Testis (tissue), 3 donors: Measurements from ENCODE around the gene PDRG1. TPM values are rescaled to one million over a fixed set of nuclear protein-coding genes. Genes with fewer than 3 reads are reported as not detected.

Experiments used
- DNase-seq: peaks from one replicate; pipeline ENCODE4 v3.0.0-alpha.2; 2019
- H3K27ac ChIP-seq, 2 donors: fragments of 200-600 bp; sonication (generic); one replicate each; pipeline ENCODE4 v1.5.1; 2019
- H3K27me3 ChIP-seq: fragments of 200-600 bp; sonication (generic); one replicate; pipeline ENCODE4 v1.5.1; 2019
- H3K36me3 ChIP-seq: fragments of 200-600 bp; sonication (generic); one replicate; pipeline ENCODE4 v1.5.1; 2017; ENCODE audit warnings: low read depth; ENCODE audit errors: missing control alignments
- H3K4me1 ChIP-seq: fragments of 200-600 bp; sonication (generic); one replicate; pipeline ENCODE4 v1.5.1; 2019
- H3K4me3 ChIP-seq, 2 donors: fragments of 200-600 bp; sonication (generic); one replicate each; pipeline ENCODE4 v1.5.1; 2017 to 2019
- H3K9me3 ChIP-seq: fragments of 200-600 bp; sonication (generic); one replicate; pipeline ENCODE4 v1.5.1; 2017
- POLR2A ChIP-seq: fragments of 450-650 bp; IDR thresholded peaks from one replicate; pipeline ENCODE4 v1.6.1; 2017; ENCODE audit warnings: antibody characterized with exemption, mild to moderate bottlenecking, moderate library complexity
- WGBS, 2 donors: methylation state at CpG; one replicate each; pipeline ENCODE4 v1.1.5; 2018; 5-methylcytosine and 5-hydroxymethylcytosine counted together
- intact Hi-C: fragments of 100-400 bp; cut with DNase I; formaldehyde crosslinking; loops from one replicate; pipeline ENCODE4 v1.15.1; 2023; ENCODE audit warnings: low total_unique reads
- polyA plus RNA-seq: library from polyadenylated mRNA; stranded (reverse); fragments of 350-450 nt; fragmentation: Illumina TruSeq; extraction: RNeasy Lipid Tissue Mini Kit (QIAGEN cat#74804); gene quantifications from one replicate; pipeline ENCODE4 v1.2.3, GENCODE V29; 2014; ENCODE audit warnings: low read depth, low replicate concordance; ENCODE audit not compliant: insufficient read depth
- total RNA-seq, 2 donors: library from RNA; depleted of rRNA; stranded (reverse); fragments of >200 nt; gene quantifications; one replicate each; pipeline ENCODE4 v1.2.3, GENCODE V29; 2016
- TF ChIP-seq, protein P1 (sequence below), 3 experiments: fragments of 450-650 bp in 2 of 3; fragments of 200-600 bp in 1 of 3; sonication (generic) in 1 of 3; IDR thresholded peaks; one replicate each; pipeline ENCODE4 v1.5.1; 2016 to 2019; ENCODE audit warnings: antibody characterized with exemption in 3 of 3, mild to moderate bottlenecking in 2 of 3, moderate library complexity in 1 of 3

PDRG1 gene
- total and polyA plus RNA-seq, 3 donors from 2014 or later: 27.0 to 70.1 (median 37.5) TPM

GRCh38 chr20:31975874-31976273, 24.0 kb upstream of the PDRG1 start:
- intact Hi-C loops: no loop called here
- Histone ChIP-seq H3K4me3 (no peak overlapping the region), H3K27ac (no peak overlapping the region), H3K27me3 (no peaks in the 10 kb centered on the region), H3K36me3 (no peaks in the 10 kb centered on the region), H3K9me3 (no peaks in the 10 kb centered on the region), H3K4me1 (no peaks in the 10 kb centered on the region)
- no peak for DNase-seq
- 79 to 88% methylated on average over 2 of the region's 2 CpGs for WGBS, 2 donors
- TF ChIP-seq POLR2A: no peak
- TF ChIP-seq, protein P1, sequence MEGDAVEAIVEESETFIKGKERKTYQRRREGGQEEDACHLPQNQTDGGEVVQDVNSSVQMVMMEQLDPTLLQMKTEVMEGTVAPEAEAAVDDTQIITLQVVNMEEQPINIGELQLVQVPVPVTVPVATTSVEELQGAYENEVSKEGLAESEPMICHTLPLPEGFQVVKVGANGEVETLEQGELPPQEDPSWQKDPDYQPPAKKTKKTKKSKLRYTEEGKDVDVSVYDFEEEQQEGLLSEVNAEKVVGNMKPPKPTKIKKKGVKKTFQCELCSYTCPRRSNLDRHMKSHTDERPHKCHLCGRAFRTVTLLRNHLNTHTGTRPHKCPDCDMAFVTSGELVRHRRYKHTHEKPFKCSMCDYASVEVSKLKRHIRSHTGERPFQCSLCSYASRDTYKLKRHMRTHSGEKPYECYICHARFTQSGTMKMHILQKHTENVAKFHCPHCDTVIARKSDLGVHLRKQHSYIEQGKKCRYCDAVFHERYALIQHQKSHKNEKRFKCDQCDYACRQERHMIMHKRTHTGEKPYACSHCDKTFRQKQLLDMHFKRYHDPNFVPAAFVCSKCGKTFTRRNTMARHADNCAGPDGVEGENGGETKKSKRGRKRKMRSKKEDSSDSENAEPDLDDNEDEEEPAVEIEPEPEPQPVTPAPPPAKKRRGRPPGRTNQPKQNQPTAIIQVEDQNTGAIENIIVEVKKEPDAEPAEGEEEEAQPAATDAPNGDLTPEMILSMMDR (IDR thresholded peaks at IDR 0.05): no peak

DNA sequence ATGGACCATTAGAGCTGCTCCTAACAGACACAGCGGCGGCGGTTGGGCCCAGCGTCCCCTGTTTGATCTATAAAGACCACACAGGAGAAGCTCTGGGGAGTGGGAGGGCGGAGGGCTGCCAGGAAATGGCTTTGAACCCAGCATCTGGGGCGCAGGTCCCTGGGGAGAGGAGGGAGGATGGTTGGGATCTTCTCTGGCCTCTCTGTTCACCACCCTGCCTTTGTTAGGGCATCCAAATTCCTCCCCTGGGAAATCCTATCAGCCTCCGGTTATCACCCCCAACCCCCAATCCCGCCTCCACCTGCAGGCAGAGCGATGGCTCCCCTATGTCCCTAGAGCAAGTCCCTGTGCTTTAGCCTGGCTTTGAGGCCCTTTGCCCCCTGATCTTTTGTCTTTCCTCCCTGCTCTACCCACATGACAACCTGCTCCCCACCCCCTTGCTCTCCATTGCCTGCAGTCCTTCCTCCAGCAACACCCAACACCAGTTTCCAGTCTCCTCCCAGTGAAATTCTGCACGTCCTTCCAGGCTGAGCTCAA, 23.2 kb upstream of the PDRG1 start:
- Histone ChIP-seq H3K36me3 (no peaks in the 10 kb centered on the region), H3K27me3 (no peaks in the 10 kb centered on the region), H3K9me3 (no peaks in the 10 kb centered on the region), H3K4me3 (no peak overlapping the region), H3K4me1 (no peaks in the 10 kb centered on the region), H3K27ac (no peak overlapping the region)
- intact Hi-C loops: no loop called here
- TF ChIP-seq, protein P1 (IDR thresholded peaks at IDR 0.05): no peak
- TF ChIP-seq POLR2A: no peak
- 48 to 49% methylated on average over 7 to 10 of the region's 10 CpGs for WGBS, 2 donors
- DNase-seq: no peak

DNA sequence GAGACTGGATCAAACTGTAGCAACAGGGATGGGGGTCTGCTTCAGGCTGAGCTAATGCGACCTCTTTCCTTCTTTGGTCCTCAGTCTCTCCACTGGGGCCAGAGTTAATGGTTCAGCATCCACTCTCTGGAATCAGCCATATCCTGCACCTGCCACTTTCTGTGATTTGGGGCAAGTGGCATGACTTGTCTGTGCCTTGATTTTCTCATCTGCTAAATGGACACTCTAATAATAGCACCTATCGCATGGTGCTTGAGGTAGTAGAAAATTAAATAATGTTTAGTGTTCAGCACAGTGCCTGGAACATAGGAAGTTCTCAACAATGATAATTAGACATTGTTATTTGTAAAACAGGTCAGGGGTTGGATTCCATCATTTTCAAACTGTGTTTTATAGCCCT, 22.4 kb upstream of the PDRG1 start:
- no peak for DNase-seq
- Histone ChIP-seq H3K4me1 (no peaks in the 10 kb centered on the region), H3K27me3 (no peaks in the 10 kb centered on the region), H3K36me3 (no peaks in the 10 kb centered on the region), H3K9me3 (no peaks in the 10 kb centered on the region), H3K27ac (no peak overlapping the region), H3K4me3 (no peak overlapping the region)
- 89 to 90% methylated on average over 2 of the region's 2 CpGs for WGBS, 2 donors
- TF ChIP-seq, protein P1 (IDR thresholded peaks at IDR 0.05): no peak
- TF ChIP-seq POLR2A: no peak
- intact Hi-C loops: no loop called here

GRCh38 chr20:31972471-31973021, 20.7 kb upstream of the PDRG1 start:
- Histone ChIP-seq H3K4me1 (no peaks in the 10 kb centered on the region), H3K9me3 (no peaks in the 10 kb centered on the region), H3K27ac (no peak overlapping the region), H3K27me3 (no peaks in the 10 kb centered on the region), H3K36me3 (no peaks in the 10 kb centered on the region), H3K4me3 (no peak overlapping the region)
- WGBS, 2 donors: 39 to 51% methylated on average over 4 of the region's 4 CpGs
- no peak for DNase-seq
- TF ChIP-seq, protein P1 (IDR thresholded peaks at IDR 0.05): no peak
- TF ChIP-seq POLR2A: no peak
- intact Hi-C loops: no loop called here

GRCh38 chr20:31969991-31970390, 18.1 kb upstream of the PDRG1 start:
- no peak overlapping the region for H3K4me3 ChIP-seq
- TF ChIP-seq, protein P1 (IDR thresholded peaks at IDR 0.05): no peak
- no peak for TF ChIP-seq POLR2A
- no peaks in the 10 kb centered on the region for H3K27me3 ChIP-seq
- intact Hi-C loops: no loop called here
- WGBS, 2 donors: 66 to 67% methylated on average over 5 of the region's 5 CpGs
- no peak for DNase-seq
- H3K27ac ChIP-seq: no peak overlapping the region
- H3K36me3 ChIP-seq: no peaks in the 10 kb centered on the region
- no peaks in the 10 kb centered on the region for H3K9me3 ChIP-seq
- no peaks in the 10 kb centered on the region for H3K4me1 ChIP-seq
